Cardiac septum (tissue), 1 donor: ENCODE results near the gene MT1G. TPM values are rescaled to one million over a fixed set of nuclear protein-coding genes. Genes with fewer than 3 reads are reported as not detected.
"Not testable (repeated sequence)": the region's sequence is repeated elsewhere in the genome, so short reads cannot be mapped to it uniquely, and the experiment has no call there.

Experiments used
- DNase-seq: peaks from one replicate; pipeline ENCODE4 v3.0.0-alpha.2; 2020; ENCODE audit warnings: low spot score
- intact Hi-C: fragments of 100-400 bp; cut with DNase I; formaldehyde crosslinking; loops from one replicate; pipeline ENCODE4 v1.14.0; 2022
- total RNA-seq: library from RNA; stranded (reverse); fragmentation: NEBNext Ultra II Directional; extraction: Animal tissue kit (Norgen Biotek cat#: 25700); gene quantifications from one replicate; pipeline ENCODE4 v1.2.1, GENCODE V29; 2021
- donor health status: DM: no; HTN: no; CAD: no.

MT1G gene
- total RNA-seq, 1 donor from 2014 or later = 1.2 TPM

DNA sequence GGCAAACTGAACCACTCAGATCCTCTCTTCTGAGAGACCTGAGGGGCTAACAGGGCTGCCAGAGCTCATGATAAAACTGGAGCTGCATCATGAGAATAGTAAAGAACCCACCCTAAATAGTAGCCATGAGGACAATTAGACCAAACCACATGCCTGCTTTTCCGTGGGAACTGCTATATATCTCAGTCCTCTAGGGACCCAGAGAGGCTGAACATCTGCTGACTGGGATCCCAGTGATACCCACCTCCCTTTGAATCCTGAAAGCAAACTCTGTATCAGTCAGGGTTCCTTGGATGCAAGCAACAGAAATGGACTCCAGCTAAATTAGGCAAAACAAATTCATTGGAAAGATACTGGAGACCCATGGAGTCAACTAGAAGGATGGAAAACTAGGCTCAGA lies 20.9 kb upstream of the MT1G start:
- intact Hi-C loops = no loop called here
- no peak for DNase-seq

DNA sequence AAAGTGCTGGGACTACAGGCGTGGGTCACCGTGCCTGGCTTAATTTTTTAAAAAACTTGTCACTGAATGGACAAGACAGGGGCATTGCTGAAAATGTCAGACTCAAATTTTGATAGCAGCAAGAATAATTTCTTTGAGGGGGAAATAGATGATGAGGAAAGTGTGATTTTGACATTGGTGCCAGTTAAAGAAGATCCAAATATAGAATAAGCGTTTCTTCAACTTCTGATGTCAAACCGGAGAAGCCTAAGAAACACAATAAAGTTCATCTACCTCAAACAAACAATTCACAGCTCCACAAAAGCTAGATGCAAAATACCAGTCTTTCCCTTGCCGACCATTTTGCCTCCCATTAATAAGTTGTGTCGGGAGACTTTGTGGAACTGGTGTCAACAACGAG lies 18.9 kb upstream of the MT1G start:
- DNase-seq = no peak
- intact Hi-C loops = no loop called here

- DNase-seq = no peak
- intact Hi-C loops = no loop called here
These were observed 17.2 kb upstream of the MT1G start for GRCh38 chr16:56684926-56685590.

GRCh38 chr16:56684256-56684925 lies 16.5 kb upstream of the MT1G start:
- no peak for DNase-seq
- intact Hi-C loops = no loop called here

GRCh38 chr16:56683424-56684172 lies 15.7 kb upstream of the MT1G start:
- intact Hi-C loops = loop anchor here (2.0 kb wide), 1 partner anchor 75 kb away; the partner anchor contains the start of gene MT2A
- no peak for DNase-seq

DNA sequence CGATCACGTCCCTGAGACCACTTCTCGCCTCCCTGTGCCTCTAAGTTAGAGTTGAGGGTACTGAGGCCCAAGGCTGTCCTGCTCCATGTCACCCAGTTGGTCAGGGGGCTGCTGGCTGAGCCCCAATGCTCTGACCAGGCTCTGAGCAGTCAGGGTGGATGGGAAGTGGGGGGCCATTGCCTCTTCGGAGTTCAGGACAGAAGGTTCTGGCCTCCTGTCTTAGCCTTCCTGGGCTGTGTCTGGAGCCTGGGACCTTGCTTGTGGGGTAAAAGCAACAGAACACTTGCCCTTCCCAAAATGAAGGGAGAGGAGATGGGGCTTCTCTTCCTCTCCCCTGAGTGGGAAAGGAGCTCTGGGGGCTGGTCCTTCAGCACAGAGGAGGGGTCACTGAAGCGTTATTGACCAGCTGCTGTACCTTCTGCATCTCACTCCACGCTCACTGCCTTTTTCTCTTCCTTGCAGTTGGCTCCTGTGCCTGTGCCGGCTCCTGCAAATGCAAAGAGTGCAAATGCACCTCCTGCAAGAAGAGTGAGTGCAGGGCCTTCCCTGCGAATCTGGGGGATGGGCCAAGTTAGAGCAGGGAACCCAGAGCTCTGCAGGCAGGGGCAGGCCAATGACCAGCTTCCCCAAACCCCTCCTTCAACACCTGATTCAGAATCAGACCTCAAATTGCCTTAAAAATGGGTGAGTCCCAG lies 15.0 kb upstream of the MT1G start:
- DNase-seq = no peak
- intact Hi-C loops = loop anchor here (2.0 kb wide), 1 partner anchor 74 kb away; the partner anchor contains the start of gene MT2A

GRCh38 chr16:56681939-56682702 lies 14.3 kb upstream of the MT1G start, which contains the start of gene MT1X:
Gene MT1X (plus strand): TSS chr16:56682470. CDS start chr16:56682541, 71 bp downstream.
- intact Hi-C loops = loop anchor here (2.0 kb wide), 1 partner anchor 73 kb away; the partner anchor contains the start of gene MT2A
- DNase-seq = peak; percentile 95

DNA sequence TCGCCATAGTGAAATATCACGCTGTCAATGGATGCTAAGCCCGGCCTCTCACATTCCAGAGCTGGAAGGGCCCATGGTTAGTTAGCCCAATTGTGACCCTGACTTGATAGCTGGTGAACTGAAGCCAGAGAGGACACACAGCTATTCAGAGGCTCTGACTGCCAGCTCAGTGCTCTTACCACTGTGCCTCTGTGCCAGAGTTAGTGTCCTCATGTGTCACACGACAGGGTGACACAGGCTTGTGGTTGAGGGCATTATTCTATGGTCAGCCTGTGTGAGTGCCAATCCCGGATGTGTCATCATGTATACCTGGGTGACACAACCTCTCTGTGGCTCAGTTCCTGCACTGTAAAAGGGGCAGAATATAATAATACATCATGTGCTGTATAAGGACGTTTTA lies 12.0 kb upstream of the MT1G start:
- intact Hi-C loops = no loop called here
- DNase-seq = no peak

- DNase-seq = no peak
- intact Hi-C loops = no loop called here
These were observed 11.3 kb upstream of the MT1G start for GRCh38 chr16:56679078-56679730.

GRCh38 chr16:56677474-56677873 lies 9.6 kb upstream of the MT1G start:
- no peak for DNase-seq
- intact Hi-C loops = no loop called here

DNA sequence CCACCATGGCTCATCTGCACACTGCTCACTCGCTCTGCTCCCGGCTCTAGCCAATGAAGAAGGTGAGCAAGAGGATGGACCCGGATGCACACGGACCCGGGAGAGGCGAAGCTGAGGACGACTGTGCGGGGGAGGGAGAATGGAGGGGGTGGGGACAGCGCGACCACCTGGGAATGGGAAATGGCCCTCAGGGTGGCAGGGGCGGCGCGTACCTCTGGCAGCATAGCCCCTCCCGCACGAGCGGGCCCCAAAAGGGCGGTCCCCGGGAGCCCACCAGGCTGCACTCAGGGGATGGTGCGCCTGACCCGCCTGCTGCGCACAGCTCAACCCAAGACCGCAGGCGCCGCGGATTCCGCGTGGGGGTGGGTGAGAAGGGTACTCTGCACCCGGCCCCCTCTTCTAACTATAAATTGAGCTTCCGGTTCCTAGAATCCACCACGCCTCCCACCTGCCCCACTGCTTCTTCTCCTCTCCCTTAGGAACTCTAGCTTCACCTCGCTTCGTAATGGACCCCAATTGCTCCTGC lies 7.9 kb upstream of the MT1G start:
- intact Hi-C loops = loop anchor here (2.0 kb wide), 1 partner anchor 27 kb away; no protein-coding TSS in a partner anchor
- DNase-seq = no peak

- intact Hi-C loops = loop anchor here (2.0 kb wide), 1 partner anchor 28 kb away; no protein-coding TSS in a partner anchor
- not testable (repeated sequence) for DNase-seq
These were observed 6.7 kb upstream of the MT1G start for GRCh38 chr16:56674570-56674969.

DNA sequence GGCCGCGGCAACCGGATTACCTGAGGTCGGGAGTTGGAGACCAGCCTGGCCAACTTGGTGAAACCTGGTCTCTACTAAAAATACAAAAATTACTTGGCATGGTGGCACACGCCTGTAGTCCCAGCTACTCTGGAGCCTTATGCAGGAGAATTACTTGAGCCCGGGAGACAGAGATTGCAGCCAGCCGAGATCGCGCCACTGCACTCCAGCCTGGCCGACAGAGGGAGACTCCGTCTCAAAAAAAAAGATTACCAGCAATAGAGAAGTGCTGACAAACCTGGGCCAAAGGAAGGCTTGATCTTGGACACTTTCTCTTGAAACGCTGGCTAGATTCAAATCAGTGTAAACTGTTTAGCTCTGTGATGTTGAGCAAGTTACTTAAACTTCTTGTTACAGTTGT lies 6.1 kb upstream of the MT1G start:
- intact Hi-C loops = loop anchor here (2.0 kb wide), 1 partner anchor 29 kb away; no protein-coding TSS in a partner anchor
- no peak for DNase-seq

DNA sequence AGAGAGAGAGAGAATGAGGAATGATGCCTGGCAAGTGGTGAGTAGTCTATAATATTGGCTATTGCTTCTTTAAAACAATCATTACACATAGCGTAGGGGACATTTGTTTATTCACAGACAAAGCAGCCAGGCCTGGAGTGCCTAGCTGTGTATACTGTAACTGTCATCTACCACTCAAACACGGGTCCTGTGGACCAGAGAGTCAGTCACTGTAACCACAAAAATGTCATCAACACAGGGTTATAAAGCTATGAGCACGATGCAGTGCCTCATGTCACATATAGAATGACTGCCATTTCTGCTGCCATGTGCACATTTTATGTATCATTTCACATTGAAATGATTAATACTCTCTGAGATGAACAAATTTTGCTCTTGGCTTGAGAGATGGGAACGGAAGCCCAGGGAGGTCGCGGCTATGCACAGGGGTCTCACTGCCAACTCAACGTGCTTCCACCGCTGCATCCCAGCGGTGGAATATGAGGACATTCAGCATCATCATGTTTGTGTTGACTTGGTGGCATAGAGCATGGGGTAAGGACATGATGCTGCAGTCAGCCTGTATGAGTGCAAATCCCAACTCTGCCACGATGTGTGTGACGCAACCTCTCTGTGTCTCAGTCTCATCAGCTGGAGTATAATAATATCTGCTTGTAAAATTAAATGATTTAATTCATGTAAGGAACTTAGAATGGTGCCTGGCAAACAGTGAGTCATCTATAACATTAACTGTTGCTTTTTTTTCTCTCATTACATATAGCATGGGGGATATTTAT lies 5.1 kb upstream of the MT1G start:
- intact Hi-C loops = no loop called here

DNA sequence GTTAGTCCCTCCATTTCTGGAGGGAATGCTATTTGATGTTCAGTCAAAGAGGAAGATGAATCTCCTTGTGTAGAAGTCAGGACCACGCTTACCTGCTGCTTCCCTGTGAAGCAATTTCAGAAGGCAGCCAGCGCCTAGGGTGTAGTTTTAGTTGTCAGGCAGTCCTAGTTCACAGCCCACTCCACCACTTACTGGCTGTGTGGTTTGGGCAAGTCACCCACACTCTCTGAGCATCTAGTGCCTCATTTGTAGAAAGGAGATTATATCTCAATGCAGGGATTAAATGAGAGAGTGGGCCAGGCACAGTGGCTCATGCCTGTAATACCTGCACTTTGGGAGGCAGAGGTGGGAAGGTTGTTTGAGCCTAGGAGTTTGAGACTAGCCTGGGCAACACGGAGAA lies 4.3 kb upstream of the MT1G start:
- DNase-seq, intact Hi-C loops: not testable (repeated sequence)

More for the DNA sequence above, 5.1 kb upstream of the MT1G start:
- DNase-seq = no peak

- intact Hi-C loops, DNase-seq: not testable (repeated sequence)
These were observed 3.8 kb upstream of the MT1G start for GRCh38 chr16:56671691-56672090.

DNA sequence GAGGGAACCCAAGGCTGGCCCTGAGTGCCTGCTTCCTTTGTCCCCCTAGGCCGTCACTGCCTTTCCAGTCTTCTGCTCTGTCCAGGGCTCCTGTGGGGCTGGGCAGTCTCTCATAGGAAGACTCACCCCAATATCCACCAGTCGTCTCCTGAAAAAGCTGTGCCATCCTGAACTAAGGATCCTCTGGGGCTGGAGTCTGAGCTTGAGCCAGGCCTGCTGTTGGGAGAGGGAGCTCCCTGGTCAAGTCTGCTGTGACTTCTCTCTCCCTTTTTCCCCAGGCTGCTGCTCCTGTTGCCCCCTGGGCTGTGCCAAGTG lies 2.7 kb upstream of the MT1G start:
- no peak for DNase-seq
- intact Hi-C loops = no loop called here
